Effector memory CD8-positive, alpha-beta T cell (primary cell): ENCODE measurements around the gene APOE.

Experiments
- ATAC-seq: fragments of 150-1000 bp; cut with Tn5 transposase; replicated peaks from 2 replicates; pipeline ENCODE4 v1.10.0; 2021; ENCODE audit warnings: mild to moderate bottlenecking, moderate library complexity
- DNase-seq, 3 experiments: peaks; one replicate each; pipeline ENCODE4 v3.0.0; 2021
- H3K27ac Mint-ChIP-seq, 2 donors: one replicate each; pipeline ENCODE4 v1.8.0; 2022; ENCODE audit warnings: mild to moderate bottlenecking in 2 of 2, mixed read lengths in 2 of 2, moderate library complexity in 2 of 2
- H3K27me3 Mint-ChIP-seq, 2 donors: one replicate each; pipeline ENCODE4 v1.8.0; 2022; ENCODE audit warnings: mixed read lengths in 2 of 2
- H3K36me3 Mint-ChIP-seq: one replicate; pipeline ENCODE4 v1.8.0; 2022; ENCODE audit warnings: mild to moderate bottlenecking, moderate library complexity, mixed read lengths; ENCODE audit not compliant: insufficient read depth
- H3K4me1 Mint-ChIP-seq, 2 donors: one replicate each; pipeline ENCODE4 v1.8.0; 2022; ENCODE audit warnings: low read depth in 2 of 2, mixed read lengths in 2 of 2
- H3K4me3 Mint-ChIP-seq, 2 donors: one replicate each; pipeline ENCODE4 v1.8.0; 2022; ENCODE audit warnings: mild to moderate bottlenecking in 2 of 2, mixed read lengths in 2 of 2, moderate library complexity in 2 of 2
- H3K9me3 Mint-ChIP-seq, 2 donors: one replicate each; pipeline ENCODE4 v1.8.0; 2022; ENCODE audit warnings: mixed read lengths in 2 of 2

The APOE gene

GRCh38 chr19:44927746-44928145, 22.1 kb downstream of the APOE start:
- peaks cover 32 to 36% of the 10 kb centered on the region in 2 donors for H3K27me3 Mint-ChIP-seq
- H3K4me3 Mint-ChIP-seq, result no peak overlapping the region
- H3K9me3 Mint-ChIP-seq, result no peaks in the 10 kb centered on the region
- H3K36me3 Mint-ChIP-seq, result peaks cover 2% of the 10 kb centered on the region
- no peak overlapping the region for H3K27ac Mint-ChIP-seq
- H3K4me1 Mint-ChIP-seq, result peaks cover 7 to 11% of the 10 kb centered on the region in 2 donors
- no peak for ATAC-seq
- DNase-seq, result no peak

GRCh38 chr19:44930088-44930487, 24.5 kb downstream of the APOE start:
- Mint-ChIP-seq H3K4me3 (no peak overlapping the region), H3K9me3 (no peaks in the 10 kb centered on the region), H3K36me3 (peaks cover 2% of the 10 kb centered on the region), H3K27ac (no peak overlapping the region), H3K4me1 (peaks cover 7 to 11% of the 10 kb centered on the region in 2 donors), H3K27me3 (peaks cover 26 to 30% of the 10 kb centered on the region in 2 donors)
- ATAC-seq, result no peak
- no peak for DNase-seq

- DNase-seq, result no peak
- peaks cover 4 to 5% of the 10 kb centered on the region in 2 donors for H3K4me1 Mint-ChIP-seq
- H3K9me3 Mint-ChIP-seq, result no peaks in the 10 kb centered on the region
- H3K4me3 Mint-ChIP-seq, result no peak overlapping the region
- H3K36me3 Mint-ChIP-seq, result peaks cover 2% of the 10 kb centered on the region
- ATAC-seq, result no peak
- H3K27me3 Mint-ChIP-seq, result peaks cover 11 to 15% of the 10 kb centered on the region in 2 donors
- no peak overlapping the region for H3K27ac Mint-ChIP-seq
These were observed 25.9 kb downstream of the APOE start for GRCh38 chr19:44931541-44931940.

- H3K36me3 Mint-ChIP-seq, result peaks cover 3% of the 10 kb centered on the region
- H3K4me3 Mint-ChIP-seq, result no peak overlapping the region
- no peak overlapping the region for H3K27ac Mint-ChIP-seq
- DNase-seq, result no peak
- no peaks in the 10 kb centered on the region for H3K9me3 Mint-ChIP-seq
- no peak for ATAC-seq
- peaks cover 6 to 23% of the 10 kb centered on the region in 2 donors for H3K27me3 Mint-ChIP-seq
- peaks cover 0 to 4% of the 10 kb centered on the region in 2 donors for H3K4me1 Mint-ChIP-seq
These were observed 34.1 kb downstream of the APOE start for GRCh38 chr19:44939668-44940067.

- Mint-ChIP-seq H3K4me1 (peaks cover 0 to 4% of the 10 kb centered on the region in 2 donors), H3K9me3 (no peaks in the 10 kb centered on the region)
- no peak for ATAC-seq
These were observed 36.5 kb downstream of the APOE start, which contains the start of gene APOC4 for GRCh38 chr19:44942067-44942571. Gene APOC4, plus strand, starts transcription at chr19:44942237. Its CDS starts 41 bp downstream, at chr19:44942278.

GRCh38 chr19:44943801-44944249, 38.2 kb downstream of the APOE start:
- Mint-ChIP-seq H3K4me3 (no peak overlapping the region), H3K9me3 (no peaks in the 10 kb centered on the region), H3K36me3 (peaks cover 3% of the 10 kb centered on the region), H3K27me3 (peaks cover 6 to 23% of the 10 kb centered on the region in 2 donors), H3K4me1 (peaks cover 0 to 4% of the 10 kb centered on the region in 2 donors), H3K27ac (peak overlapping the region in 1 of 2 donors; percentile 59)
- ATAC-seq (no peak), DNase-seq (no peak)

More at GRCh38 chr19:44942067-44942571, 36.5 kb downstream of the APOE start, which contains the start of gene APOC4:
- no peak within 1 kb of the TSS for H3K4me3 Mint-ChIP-seq
- H3K36me3 Mint-ChIP-seq, result peaks cover 3% of the 10 kb centered on the region
- DNase-seq, result no peak
- H3K27me3 Mint-ChIP-seq, result peaks cover 6 to 23% of the 10 kb centered on the region in 2 donors
- H3K27ac Mint-ChIP-seq, result no peak within 1 kb of the TSS

GRCh38 chr19:44947041-44947581, 41.5 kb downstream of the APOE start:
- ATAC-seq (no peak), DNase-seq (no peak)
- peaks cover 4 to 20% of the 10 kb centered on the region in 2 donors for H3K27me3 Mint-ChIP-seq
- H3K9me3 Mint-ChIP-seq, result no peaks in the 10 kb centered on the region
- peaks cover 0 to 4% of the 10 kb centered on the region in 2 donors for H3K4me1 Mint-ChIP-seq
- no peak overlapping the region for H3K27ac Mint-ChIP-seq
- peaks cover 3% of the 10 kb centered on the region for H3K36me3 Mint-ChIP-seq
- no peak overlapping the region for H3K4me3 Mint-ChIP-seq

- Mint-ChIP-seq H3K4me3 (no peak overlapping the region), H3K27me3 (peaks cover 0 to 13% of the 10 kb centered on the region in 2 donors), H3K4me1 (peaks cover 0 to 4% of the 10 kb centered on the region in 2 donors), H3K9me3 (no peaks in the 10 kb centered on the region), H3K36me3 (peaks cover 3% of the 10 kb centered on the region), H3K27ac (peak overlapping the region in 1 of 2 donors; percentile 11)
- DNase-seq (no peak), ATAC-seq (no peak)
These were observed 42.6 kb downstream of the APOE start for GRCh38 chr19:44948237-44948636.

GRCh38 chr19:44948763-44949374, 43.3 kb downstream of the APOE start:
- ATAC-seq (no peak), DNase-seq (no peak)
- Mint-ChIP-seq H3K36me3 (peaks cover 7% of the 10 kb centered on the region), H3K27me3 (peaks cover 0 to 8% of the 10 kb centered on the region in 2 donors), H3K4me3 (no peak overlapping the region), H3K9me3 (no peaks in the 10 kb centered on the region), H3K27ac (peak overlapping the region in 1 of 2 donors; percentile 11), H3K4me1 (peaks cover 4 to 5% of the 10 kb centered on the region in 2 donors)

GRCh38 chr19:44949550-44949949, 44.0 kb downstream of the APOE start:
- H3K36me3 Mint-ChIP-seq, result peaks cover 9% of the 10 kb centered on the region
- ATAC-seq (no peak), DNase-seq (no peak)
- peaks cover 7 to 9% of the 10 kb centered on the region in 2 donors for H3K4me1 Mint-ChIP-seq
- peaks cover 0 to 2% of the 10 kb centered on the region in 2 donors for H3K27me3 Mint-ChIP-seq
- H3K27ac Mint-ChIP-seq, result no peak overlapping the region
- H3K4me3 Mint-ChIP-seq, result no peak overlapping the region
- H3K9me3 Mint-ChIP-seq, result no peaks in the 10 kb centered on the region

- no peaks in the 10 kb centered on the region for H3K9me3 Mint-ChIP-seq
- peaks cover 16% of the 10 kb centered on the region for H3K36me3 Mint-ChIP-seq
- no peak overlapping the region for H3K4me3 Mint-ChIP-seq
- peak overlapping the region in 1 of 2 donors; percentile 75 for H3K27ac Mint-ChIP-seq
- peaks cover 19 to 20% of the 10 kb centered on the region in 2 donors for H3K4me1 Mint-ChIP-seq
- ATAC-seq (no peak), DNase-seq (peak; percentile 61 to 77 (median 67))
- no peaks in the 10 kb centered on the region for H3K27me3 Mint-ChIP-seq
These were observed 45.9 kb downstream of the APOE start for GRCh38 chr19:44951179-44952159.

GRCh38 chr19:44954278-44954648, 48.7 kb downstream of the APOE start:
- H3K4me1 Mint-ChIP-seq, result peaks cover 35 to 41% of the 10 kb centered on the region in 2 donors
- H3K4me3 Mint-ChIP-seq, result peak overlapping the region; percentile 94 to 97
- DNase-seq (no peak), ATAC-seq (no peak)
- no peaks in the 10 kb centered on the region for H3K9me3 Mint-ChIP-seq
- peak overlapping the region; percentile 93 to 94 for H3K27ac Mint-ChIP-seq
- H3K27me3 Mint-ChIP-seq, result no peaks in the 10 kb centered on the region
- H3K36me3 Mint-ChIP-seq, result peaks cover 16% of the 10 kb centered on the region
